ENCODE results near the gene KIF2A. TPM values are rescaled to one million over a fixed set of nuclear protein-coding genes. Genes with fewer than 3 reads are reported as not detected.

Gene KIF2A
- total RNA-seq, 1 experiment from 2014 or later = 42.9 TPM

DNA sequence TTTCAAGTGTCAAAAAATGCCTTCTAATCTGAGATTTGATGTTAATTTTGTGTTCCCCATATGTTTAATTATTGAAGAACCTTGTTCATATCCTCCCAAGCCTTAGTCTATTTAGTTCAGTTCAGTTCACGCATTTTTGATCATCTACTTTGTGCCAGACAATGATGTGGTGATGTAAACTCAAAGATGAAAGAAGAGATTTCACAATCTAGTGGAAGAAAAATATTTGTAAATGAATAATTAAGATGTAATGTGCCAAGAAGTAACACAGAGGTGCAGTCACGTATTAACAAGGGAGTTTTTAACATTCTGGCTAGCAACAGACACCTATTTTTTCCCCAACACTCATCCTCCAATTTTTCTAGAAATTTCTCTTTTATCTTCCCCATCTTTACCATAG is 22.1 kb upstream of the KIF2A start:
- Histone ChIP-seq H3K4me2 (ENCODE audit: low read length) (no peak overlapping the region), H3K4me3 (replicated peaks in 1 of 2; ENCODE audit: low read depth in 1 of 2, low read length in 2 of 2) (no peak overlapping the region), H2AFZ (ENCODE audit: low read depth, low read length, poor library complexity, severe bottlenecking) (no peak overlapping the region), H3K27ac (ENCODE audit: low read depth, low read length) (no peak overlapping the region), H3K36me3 (ENCODE audit: control insufficient read depth in 1 of 2, insufficient read depth in 2 of 2, low read length in 2 of 2) (no peaks in the 10 kb centered on the region), H3K9me2 (ENCODE audit: insufficient read depth) (no peaks in the 10 kb centered on the region), H4K20me1 (ENCODE audit: insufficient read depth) (no peaks in the 10 kb centered on the region), H3K79me2 (ENCODE audit: insufficient read depth, low read length) (no peaks in the 10 kb centered on the region), H3K9me3 (ENCODE audit: control insufficient read depth in 1 of 2, insufficient read depth in 1 of 2, low read depth in 1 of 2, low read length in 2 of 2) (no peaks in the 10 kb centered on the region), H3K4me1 (ENCODE audit: control insufficient read depth in 1 of 2, insufficient read depth in 2 of 2, low read length in 2 of 2) (no peaks in the 10 kb centered on the region), H3K9ac (ENCODE audit: low read length) (no peak overlapping the region), H3K27me3 (ENCODE audit: insufficient read depth, low read length) (no peaks in the 10 kb centered on the region)
- no peak for TF ChIP-seq CBX3 (IDR thresholded peaks at IDR 0.05; ENCODE audit: low read depth)
- TF ChIP-seq ZNF274 (IDR thresholded peaks at IDR 0.05; ENCODE audit: low read depth, low read length) = no peak
- no peak for TF ChIP-seq ZFX (IDR thresholded peaks at IDR 0.05)
- no peak for TF ChIP-seq ELF1 (IDR thresholded peaks at IDR 0.05; ENCODE audit: borderline replicate concordance, low read depth)
- TF ChIP-seq, protein P1, sequence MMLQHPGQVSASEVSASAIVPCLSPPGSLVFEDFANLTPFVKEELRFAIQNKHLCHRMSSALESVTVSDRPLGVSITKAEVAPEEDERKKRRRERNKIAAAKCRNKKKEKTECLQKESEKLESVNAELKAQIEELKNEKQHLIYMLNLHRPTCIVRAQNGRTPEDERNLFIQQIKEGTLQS (IDR thresholded peaks at IDR 0.05) = no peak
- no peak for TF ChIP-seq POLR2AphosphoS5 (IDR thresholded peaks at IDR 0.05; ENCODE audit: low read depth, low read length)
- no peak for TF ChIP-seq FOSL1 (IDR thresholded peaks at IDR 0.05; ENCODE audit: low read depth)
- TF ChIP-seq EGR1 (IDR thresholded peaks at IDR 0.05; ENCODE audit: low read depth) = no peak
- TF ChIP-seq, protein P2, sequence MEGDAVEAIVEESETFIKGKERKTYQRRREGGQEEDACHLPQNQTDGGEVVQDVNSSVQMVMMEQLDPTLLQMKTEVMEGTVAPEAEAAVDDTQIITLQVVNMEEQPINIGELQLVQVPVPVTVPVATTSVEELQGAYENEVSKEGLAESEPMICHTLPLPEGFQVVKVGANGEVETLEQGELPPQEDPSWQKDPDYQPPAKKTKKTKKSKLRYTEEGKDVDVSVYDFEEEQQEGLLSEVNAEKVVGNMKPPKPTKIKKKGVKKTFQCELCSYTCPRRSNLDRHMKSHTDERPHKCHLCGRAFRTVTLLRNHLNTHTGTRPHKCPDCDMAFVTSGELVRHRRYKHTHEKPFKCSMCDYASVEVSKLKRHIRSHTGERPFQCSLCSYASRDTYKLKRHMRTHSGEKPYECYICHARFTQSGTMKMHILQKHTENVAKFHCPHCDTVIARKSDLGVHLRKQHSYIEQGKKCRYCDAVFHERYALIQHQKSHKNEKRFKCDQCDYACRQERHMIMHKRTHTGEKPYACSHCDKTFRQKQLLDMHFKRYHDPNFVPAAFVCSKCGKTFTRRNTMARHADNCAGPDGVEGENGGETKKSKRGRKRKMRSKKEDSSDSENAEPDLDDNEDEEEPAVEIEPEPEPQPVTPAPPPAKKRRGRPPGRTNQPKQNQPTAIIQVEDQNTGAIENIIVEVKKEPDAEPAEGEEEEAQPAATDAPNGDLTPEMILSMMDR (IDR thresholded peaks at IDR 0.05 in 2 of 3, conservative IDR thresholded peaks at IDR 0.05 in 1 of 3; ENCODE audit: borderline replicate concordance in 1 of 3, insufficient read depth in 1 of 3, low read depth in 2 of 3, low read length in 2 of 3) = no peak
- TF ChIP-seq POLR2A (IDR thresholded peaks at IDR 0.05; ENCODE audit: borderline replicate concordance, extremely low read depth, insufficient read depth, insufficient read length) = no peak
- no peak for TF ChIP-seq EZH2 (IDR thresholded peaks at IDR 0.05)
- TF ChIP-seq, protein P3, sequence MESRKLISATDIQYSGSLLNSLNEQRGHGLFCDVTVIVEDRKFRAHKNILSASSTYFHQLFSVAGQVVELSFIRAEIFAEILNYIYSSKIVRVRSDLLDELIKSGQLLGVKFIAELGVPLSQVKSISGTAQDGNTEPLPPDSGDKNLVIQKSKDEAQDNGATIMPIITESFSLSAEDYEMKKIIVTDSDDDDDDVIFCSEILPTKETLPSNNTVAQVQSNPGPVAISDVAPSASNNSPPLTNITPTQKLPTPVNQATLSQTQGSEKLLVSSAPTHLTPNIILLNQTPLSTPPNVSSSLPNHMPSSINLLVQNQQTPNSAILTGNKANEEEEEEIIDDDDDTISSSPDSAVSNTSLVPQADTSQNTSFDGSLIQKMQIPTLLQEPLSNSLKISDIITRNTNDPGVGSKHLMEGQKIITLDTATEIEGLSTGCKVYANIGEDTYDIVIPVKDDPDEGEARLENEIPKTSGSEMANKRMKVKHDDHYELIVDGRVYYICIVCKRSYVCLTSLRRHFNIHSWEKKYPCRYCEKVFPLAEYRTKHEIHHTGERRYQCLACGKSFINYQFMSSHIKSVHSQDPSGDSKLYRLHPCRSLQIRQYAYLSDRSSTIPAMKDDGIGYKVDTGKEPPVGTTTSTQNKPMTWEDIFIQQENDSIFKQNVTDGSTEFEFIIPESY (IDR thresholded peaks at IDR 0.05; ENCODE audit: extremely low read depth, insufficient replicate concordance, low read length) = no peak
- TF ChIP-seq TCF7L2 (IDR thresholded peaks at IDR 0.05; ENCODE audit: borderline replicate concordance, extremely low read depth, insufficient read depth, insufficient read length) = no peak
- no peak for TF ChIP-seq CEBPB (IDR thresholded peaks at IDR 0.05; ENCODE audit: low read depth)
- no peak for TF ChIP-seq YY1 (IDR thresholded peaks at IDR 0.05; ENCODE audit: extremely low read depth, insufficient replicate concordance, low read depth, low read length)
- TF ChIP-seq SIN3A (IDR thresholded peaks at IDR 0.05; ENCODE audit: low read depth) = no peak
- ChIA-PET RAD21 (ENCODE audit: low non-redundant PET in 1 of 2, low total read pairs in 2 of 2, uncharacterized antibody in 2 of 2, unreplicated experiment in 2 of 2) (no interaction called here), CTCF (no interaction called here), POLR2A (no interaction called here)
- intact Hi-C loops (cut with micrococcal nuclease) = no loop called here
- BruUV-seq (replicated peaks) = no TSS peak
- DNase-seq (ENCODE audit: low read depth, low spot score) (no peak), ATAC-seq (no peak)

All from HCT116 (cell line).